ENCODE data around the gene SLITRK4. TPM values are rescaled to one million over a fixed set of nuclear protein-coding genes. Genes with fewer than 3 reads are reported as not detected.

The SLITRK4 gene
- total RNA-seq, result 1.5 to 2.1 TPM (median 1.6 TPM) in 3 replicates

- peaks cover 8% of the 10 kb centered on the region for H3K9me3 Mint-ChIP-seq
- no peak for DNase-seq (ENCODE audit: low spot score in 2 of 2, unreplicated experiment in 2 of 2)
- H3K36me3 Mint-ChIP-seq, result no peaks in the 10 kb centered on the region
- H3K27me3 Mint-ChIP-seq (ENCODE audit: low read depth), result peaks cover 44% of the 10 kb centered on the region
- H3K4me3 Mint-ChIP-seq, result peak within 1 kb of the TSS; percentile 69
- no peak for TF ChIP-seq CTCF (IDR thresholded peaks at IDR 0.05; ENCODE audit: unreplicated experiment)
- H3K4me1 Mint-ChIP-seq, result peaks cover 10% of the 10 kb centered on the region
- H3K27ac Mint-ChIP-seq, result no peak within 1 kb of the TSS
Observed at GRCh38 chrX:143635915-143636314, at the start of gene SLITRK4. Gene SLITRK4, minus strand, starts transcription at chrX:143636101. Its CDS starts 4,993 bp downstream, at chrX:143631108.

GRCh38 chrX:143683486-143683885 lies 47.6 kb upstream of the SLITRK4 start:
- Mint-ChIP-seq H3K27ac (no peak overlapping the region), H3K4me3 (no peak overlapping the region), H3K4me1 (no peaks in the 10 kb centered on the region), H3K36me3 (no peaks in the 10 kb centered on the region), H3K27me3 (ENCODE audit: low read depth) (no peaks in the 10 kb centered on the region), H3K9me3 (peaks cover 28% of the 10 kb centered on the region)
- DNase-seq (ENCODE audit: low spot score in 2 of 2, unreplicated experiment in 2 of 2), result no peak
- no peak for TF ChIP-seq CTCF (IDR thresholded peaks at IDR 0.05; ENCODE audit: unreplicated experiment)

GRCh38 chrX:143674926-143675325 lies 39.0 kb upstream of the SLITRK4 start:
- Mint-ChIP-seq H3K27me3 (ENCODE audit: low read depth) (no peaks in the 10 kb centered on the region), H3K36me3 (no peaks in the 10 kb centered on the region), H3K9me3 (peaks cover 32% of the 10 kb centered on the region), H3K4me3 (no peak overlapping the region), H3K4me1 (no peaks in the 10 kb centered on the region), H3K27ac (no peak overlapping the region)
- TF ChIP-seq CTCF (IDR thresholded peaks at IDR 0.05; ENCODE audit: unreplicated experiment), result no peak
- DNase-seq (ENCODE audit: low spot score in 2 of 2, unreplicated experiment in 2 of 2), result no peak

- H3K27me3 Mint-ChIP-seq (ENCODE audit: low read depth), result peaks cover 2% of the 10 kb centered on the region
- H3K4me3 Mint-ChIP-seq, result no peak overlapping the region
- H3K27ac Mint-ChIP-seq, result no peak overlapping the region
- H3K36me3 Mint-ChIP-seq, result no peaks in the 10 kb centered on the region
- DNase-seq (ENCODE audit: low spot score in 2 of 2, unreplicated experiment in 2 of 2), result no peak
- peaks cover 17% of the 10 kb centered on the region for H3K9me3 Mint-ChIP-seq
- no peak for TF ChIP-seq CTCF (IDR thresholded peaks at IDR 0.05; ENCODE audit: unreplicated experiment)
- no peaks in the 10 kb centered on the region for H3K4me1 Mint-ChIP-seq
Observed at GRCh38 chrX:143669395-143669794, 33.5 kb upstream of the SLITRK4 start.

GRCh38 chrX:143664302-143664701 lies 28.4 kb upstream of the SLITRK4 start:
- no peaks in the 10 kb centered on the region for H3K36me3 Mint-ChIP-seq

More at GRCh38 chrX:143664302-143664701, 28.4 kb upstream of the SLITRK4 start:
- Mint-ChIP-seq H3K27ac (no peak overlapping the region), H3K4me3 (no peak overlapping the region), H3K27me3 (ENCODE audit: low read depth) (peaks cover 2% of the 10 kb centered on the region), H3K4me1 (no peaks in the 10 kb centered on the region), H3K9me3 (peaks cover 19% of the 10 kb centered on the region)
- TF ChIP-seq CTCF (IDR thresholded peaks at IDR 0.05; ENCODE audit: unreplicated experiment), result peak; percentile 93
- DNase-seq (ENCODE audit: low spot score in 2 of 2, unreplicated experiment in 2 of 2), result no peak
